ENCODE results near the gene GNE. TPM values are rescaled to one million over a fixed set of nuclear protein-coding genes. Genes with fewer than 3 reads are reported as not detected.
A peak's percentile ranks its signal among the peaks of the same experiment; 100 is the strongest.

Gene GNE
- total RNA-seq, 1 experiment from 2014 or later = 23.6 TPM

DNA sequence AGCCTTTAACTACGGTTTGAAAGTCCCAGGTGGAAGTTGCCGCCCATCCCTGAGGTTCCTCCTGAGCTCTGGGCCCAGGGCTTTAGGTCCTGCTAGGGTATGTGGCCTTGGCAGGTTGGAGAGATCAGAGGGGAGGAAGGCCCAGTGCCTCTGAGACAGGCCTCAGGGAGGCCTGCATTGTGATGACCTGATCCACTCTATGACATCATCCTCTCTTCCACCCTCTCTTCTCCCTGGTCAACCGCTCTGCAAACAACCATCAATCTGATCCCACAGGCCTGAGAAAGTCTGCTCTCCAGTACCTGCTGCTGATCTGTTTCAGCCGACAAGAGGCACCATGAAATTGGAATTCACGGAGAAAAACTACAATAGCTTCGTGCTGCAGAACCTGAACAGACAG is 89.1 kb downstream of the GNE start, which contains the start of gene CCIN:
Gene CCIN (plus strand): TSS at position 223 of the 400 bp plus-strand sequence. CDS start 115 bp downstream, at position 338.
- H3K36me3 Mint-ChIP-seq (ENCODE audit: insufficient read depth, unreplicated experiment) = no peaks in the 10 kb centered on the region
- no peak for DNase-seq
- no peak within 1 kb of the TSS for H3K4me3 Mint-ChIP-seq (ENCODE audit: low read depth, unreplicated experiment)
- intact Hi-C loops (cut with micrococcal nuclease; ENCODE audit: unreplicated experiment) = no loop called here
- no peak for TF ChIP-seq CTCF (IDR thresholded peaks at IDR 0.05; ENCODE audit: unreplicated experiment)
- BruUV-seq (replicated peaks) = no TSS peak
- no peaks in the 10 kb centered on the region for H3K9me3 Mint-ChIP-seq (ENCODE audit: low read depth, unreplicated experiment)
- H3K27ac Mint-ChIP-seq (ENCODE audit: unreplicated experiment) = no peak within 1 kb of the TSS
- CTCF ChIA-PET = no interaction called here
- no peaks in the 10 kb centered on the region for H3K27me3 Mint-ChIP-seq (ENCODE audit: unreplicated experiment)
- no peaks in the 10 kb centered on the region for H3K4me1 Mint-ChIP-seq (ENCODE audit: low read depth, unreplicated experiment)

DNA sequence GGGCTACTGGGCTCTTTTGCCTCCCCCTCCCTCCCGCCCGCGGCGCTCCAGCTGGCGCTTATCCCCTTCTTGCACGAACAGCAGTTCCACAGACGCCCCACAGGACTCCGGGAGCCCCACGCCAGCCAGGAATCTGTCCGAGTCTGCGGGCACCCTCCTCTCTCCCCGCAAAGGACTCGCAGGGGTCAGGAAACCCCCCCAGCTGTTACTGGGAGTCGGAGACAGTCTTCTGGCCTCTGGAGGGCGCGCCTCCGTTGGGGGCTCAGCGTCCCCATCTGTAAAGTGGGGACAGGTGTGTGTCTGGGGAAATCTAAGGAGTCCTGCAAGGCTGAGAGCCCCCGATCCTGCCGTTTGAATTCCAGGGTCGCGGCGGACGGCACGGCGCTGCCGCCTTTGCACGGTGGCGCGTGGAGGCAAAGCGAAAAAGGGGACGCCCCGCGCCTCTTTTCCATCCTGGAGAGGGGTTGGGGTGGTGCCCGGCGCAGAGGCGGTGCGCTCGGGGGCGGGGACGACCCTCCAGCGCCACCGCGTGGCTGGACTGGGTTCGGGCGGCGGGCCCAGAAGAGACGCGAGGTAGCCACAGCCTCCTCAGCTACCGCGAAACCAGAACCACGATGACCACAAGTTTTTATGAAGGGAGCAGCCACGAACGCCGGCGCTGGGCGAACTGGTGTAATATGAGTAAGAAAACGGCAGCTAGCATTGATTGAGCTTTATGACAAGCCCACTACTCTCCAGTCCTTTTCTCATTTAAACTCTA is 91.9 kb downstream of the GNE start:
- Mint-ChIP-seq H3K4me1 (ENCODE audit: low read depth, unreplicated experiment) (no peaks in the 10 kb centered on the region), H3K27ac (ENCODE audit: unreplicated experiment) (no peak overlapping the region)
- intact Hi-C loops (cut with micrococcal nuclease; ENCODE audit: unreplicated experiment) = loop anchor here (1.0 kb wide), 1 partner anchor 63 kb away; no protein-coding TSS in a partner anchor

DNA sequence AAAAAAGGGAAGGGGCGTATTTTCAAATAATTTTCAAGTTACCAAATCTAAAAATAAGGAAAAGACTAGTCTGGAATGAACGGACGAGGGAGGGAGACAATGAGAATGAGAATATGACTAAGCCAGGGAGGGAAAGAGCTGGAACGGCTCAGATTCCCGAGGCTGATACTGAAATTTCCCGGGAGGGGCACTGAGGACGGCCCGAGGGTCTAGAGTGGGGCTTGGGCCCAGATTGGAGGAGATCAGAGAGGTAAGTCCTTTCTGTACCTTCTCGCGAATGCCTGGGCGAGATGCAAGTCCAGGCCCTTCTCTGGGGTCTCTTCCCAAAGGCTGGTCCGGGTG is 92.5 kb downstream of the GNE start:
- H3K9me3 Mint-ChIP-seq (ENCODE audit: low read depth, unreplicated experiment) = no peaks in the 10 kb centered on the region
- intact Hi-C loops (cut with micrococcal nuclease; ENCODE audit: unreplicated experiment) = loop anchor here (1.0 kb wide), 1 partner anchor 62 kb away; no protein-coding TSS in a partner anchor
- CTCF ChIA-PET = no interaction called here
- BruUV-seq (replicated peaks) = no TSS peak
- peaks cover 12% of the 10 kb centered on the region for H3K27me3 Mint-ChIP-seq (ENCODE audit: unreplicated experiment)
- DNase-seq = no peak
- H3K36me3 Mint-ChIP-seq (ENCODE audit: insufficient read depth, unreplicated experiment) = no peaks in the 10 kb centered on the region
- H3K4me3 Mint-ChIP-seq (ENCODE audit: low read depth, unreplicated experiment) = no peak overlapping the region
- no peak for TF ChIP-seq CTCF (IDR thresholded peaks at IDR 0.05; ENCODE audit: unreplicated experiment)
- H3K4me1 Mint-ChIP-seq (ENCODE audit: low read depth, unreplicated experiment) = no peaks in the 10 kb centered on the region
- no peak overlapping the region for H3K27ac Mint-ChIP-seq (ENCODE audit: unreplicated experiment)

More for the DNA sequence above, 91.9 kb downstream of the GNE start:
- CTCF ChIA-PET = interaction anchor here (0.6 to 1.3 kb wide), 4 partner anchors 18 to 64 kb away, joined by 3 to 6 read pairs (median 4); partner anchors contain the start of gene CLTA
- Mint-ChIP-seq H3K9me3 (ENCODE audit: low read depth, unreplicated experiment) (no peaks in the 10 kb centered on the region), H3K27me3 (ENCODE audit: unreplicated experiment) (peaks cover 6% of the 10 kb centered on the region), H3K4me3 (ENCODE audit: low read depth, unreplicated experiment) (no peak overlapping the region), H3K36me3 (ENCODE audit: insufficient read depth, unreplicated experiment) (no peaks in the 10 kb centered on the region)
- DNase-seq = peak; percentile 71
- BruUV-seq (replicated peaks) = no TSS peak
- TF ChIP-seq CTCF (IDR thresholded peaks at IDR 0.05; ENCODE audit: unreplicated experiment) = peak; percentile 60

- H3K27ac Mint-ChIP-seq (ENCODE audit: unreplicated experiment) = no peak overlapping the region
Measured at GRCh38 chr9:36164989-36165388, 93.3 kb downstream of the GNE start.

More at GRCh38 chr9:36164989-36165388, 93.3 kb downstream of the GNE start:
- Mint-ChIP-seq H3K36me3 (ENCODE audit: insufficient read depth, unreplicated experiment) (no peaks in the 10 kb centered on the region), H3K9me3 (ENCODE audit: low read depth, unreplicated experiment) (no peaks in the 10 kb centered on the region), H3K27me3 (ENCODE audit: unreplicated experiment) (peaks cover 18% of the 10 kb centered on the region), H3K4me1 (ENCODE audit: low read depth, unreplicated experiment) (no peaks in the 10 kb centered on the region), H3K4me3 (ENCODE audit: low read depth, unreplicated experiment) (no peak overlapping the region)
- no peak for DNase-seq
- CTCF ChIA-PET = no interaction called here
- no TSS peak for BruUV-seq (replicated peaks)
- intact Hi-C loops (cut with micrococcal nuclease; ENCODE audit: unreplicated experiment) = no loop called here
- no peak for TF ChIP-seq CTCF (IDR thresholded peaks at IDR 0.05; ENCODE audit: unreplicated experiment)

Other genes starting within 250 kb of the GNE start
- 0.54 and 1.1 TPM in 2 replicates for gene RECK, start 221.5 kb downstream of the GNE start, total RNA-seq (2022)
- gene GLIPR2, start 121.7 kb downstream of the GNE start, total RNA-seq (2022) = 0.19 and 0.24 TPM in 2 replicates
- not detected in 2 replicates for gene CCIN, start 89.1 kb downstream of the GNE start, total RNA-seq (2022)
- gene CLTA, start 67.5 kb downstream of the GNE start, total RNA-seq (2022) = 85.5 and 87.3 TPM in 2 replicates
- gene RNF38, start 141.8 kb upstream of the GNE start, total RNA-seq (2022) = 10.8 and 12.0 TPM in 2 replicates